HG03139 (cell line): ENCODE results near the gene PUSL1.
"Not testable (repeated sequence)": the region's sequence is repeated elsewhere in the genome, so short reads cannot be mapped to it uniquely, and the experiment has no call there.

ENCODE experiments used
- ATAC-seq: cut with Tn5 transposase; IDR thresholded peaks from one replicate; pipeline ENCODE4 v1.9.1; 2021; ENCODE audit not compliant: unreplicated experiment

Gene PUSL1

DNA sequence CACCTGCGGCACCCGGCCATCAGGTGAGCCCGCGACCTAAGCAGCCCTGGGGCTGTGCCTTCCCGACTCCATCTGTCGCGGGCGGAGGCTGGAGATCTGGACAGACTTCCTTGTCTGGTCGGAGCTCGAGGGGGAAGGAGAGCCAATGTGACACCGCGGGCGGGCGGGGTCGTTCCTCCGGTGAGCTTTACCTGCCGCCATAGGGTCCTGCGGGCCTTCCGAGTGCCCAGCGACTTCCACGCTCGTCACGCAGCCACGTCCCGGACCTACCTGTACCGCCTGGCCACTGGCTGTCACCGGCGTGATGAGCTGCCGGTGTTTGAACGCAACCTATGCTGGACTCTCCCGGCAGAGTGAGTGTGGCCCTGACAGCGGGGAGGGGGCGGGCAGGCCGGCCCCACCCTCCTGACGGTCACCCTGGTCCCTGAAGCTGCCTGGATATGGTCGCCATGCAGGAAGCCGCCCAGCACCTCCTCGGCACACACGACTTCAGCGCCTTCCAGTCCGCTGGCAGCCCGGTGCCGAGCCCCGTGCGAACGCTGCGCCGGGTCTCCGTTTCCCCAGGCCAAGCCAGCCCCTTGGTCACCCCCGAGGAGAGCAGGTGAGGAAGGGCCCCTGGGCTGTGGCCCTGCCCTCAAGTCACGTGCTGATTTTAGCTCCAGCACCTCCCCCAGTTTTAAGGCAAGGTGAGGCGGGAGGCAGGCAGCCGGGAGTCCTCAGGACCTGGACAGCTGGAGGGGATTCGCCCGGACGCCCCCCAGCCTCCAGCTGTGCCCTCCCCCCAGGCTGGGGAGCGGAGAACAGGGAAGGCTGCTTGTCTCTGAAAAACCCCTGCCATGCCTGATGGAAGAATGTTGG lies 1.1 kb downstream of the PUSL1 start:
- no peak for ATAC-seq

DNA sequence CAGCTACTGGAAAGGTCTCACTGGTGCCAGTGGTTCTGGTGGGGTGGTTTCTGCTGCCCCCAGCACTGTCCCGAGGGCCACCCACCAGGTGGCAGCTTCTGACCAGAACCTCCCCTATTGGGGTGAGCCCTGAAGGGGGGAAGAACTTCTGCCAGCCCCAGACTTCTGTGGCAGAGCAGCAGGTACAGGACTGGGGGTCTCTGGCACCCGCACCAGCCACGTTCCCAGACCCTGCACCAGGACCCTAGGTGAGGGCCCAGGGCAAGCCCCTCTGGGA lies 1.6 kb downstream of the PUSL1 start:
- ATAC-seq: no peak

DNA sequence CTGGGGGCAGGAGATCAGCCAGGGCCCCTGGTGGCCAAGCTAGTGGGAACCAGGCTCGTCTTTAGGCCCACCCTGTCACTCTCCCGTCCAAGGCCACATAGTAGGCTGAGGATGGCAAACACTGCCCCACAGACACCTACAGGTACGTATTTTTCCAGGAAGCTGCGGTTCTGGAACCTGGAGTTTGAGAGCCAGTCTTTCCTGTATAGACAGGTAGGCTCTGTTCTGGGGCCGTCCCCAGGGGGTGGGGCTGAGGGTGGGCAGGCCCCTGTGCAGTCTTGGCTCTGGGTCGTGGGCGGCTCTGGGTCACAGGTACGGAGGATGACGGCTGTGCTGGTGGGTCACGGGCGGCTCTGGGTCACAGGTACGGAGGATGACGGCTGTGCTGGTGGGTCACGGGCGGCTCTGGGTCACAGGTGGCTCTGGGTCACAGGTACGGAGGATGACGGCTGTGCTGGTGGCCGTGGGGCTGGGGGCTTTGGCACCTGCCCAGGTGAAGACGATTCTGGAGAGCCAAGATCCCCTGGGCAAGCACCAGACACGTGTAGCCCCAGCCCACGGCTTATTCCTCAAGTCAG lies 2.2 kb downstream of the PUSL1 start:
- no peak for ATAC-seq

DNA sequence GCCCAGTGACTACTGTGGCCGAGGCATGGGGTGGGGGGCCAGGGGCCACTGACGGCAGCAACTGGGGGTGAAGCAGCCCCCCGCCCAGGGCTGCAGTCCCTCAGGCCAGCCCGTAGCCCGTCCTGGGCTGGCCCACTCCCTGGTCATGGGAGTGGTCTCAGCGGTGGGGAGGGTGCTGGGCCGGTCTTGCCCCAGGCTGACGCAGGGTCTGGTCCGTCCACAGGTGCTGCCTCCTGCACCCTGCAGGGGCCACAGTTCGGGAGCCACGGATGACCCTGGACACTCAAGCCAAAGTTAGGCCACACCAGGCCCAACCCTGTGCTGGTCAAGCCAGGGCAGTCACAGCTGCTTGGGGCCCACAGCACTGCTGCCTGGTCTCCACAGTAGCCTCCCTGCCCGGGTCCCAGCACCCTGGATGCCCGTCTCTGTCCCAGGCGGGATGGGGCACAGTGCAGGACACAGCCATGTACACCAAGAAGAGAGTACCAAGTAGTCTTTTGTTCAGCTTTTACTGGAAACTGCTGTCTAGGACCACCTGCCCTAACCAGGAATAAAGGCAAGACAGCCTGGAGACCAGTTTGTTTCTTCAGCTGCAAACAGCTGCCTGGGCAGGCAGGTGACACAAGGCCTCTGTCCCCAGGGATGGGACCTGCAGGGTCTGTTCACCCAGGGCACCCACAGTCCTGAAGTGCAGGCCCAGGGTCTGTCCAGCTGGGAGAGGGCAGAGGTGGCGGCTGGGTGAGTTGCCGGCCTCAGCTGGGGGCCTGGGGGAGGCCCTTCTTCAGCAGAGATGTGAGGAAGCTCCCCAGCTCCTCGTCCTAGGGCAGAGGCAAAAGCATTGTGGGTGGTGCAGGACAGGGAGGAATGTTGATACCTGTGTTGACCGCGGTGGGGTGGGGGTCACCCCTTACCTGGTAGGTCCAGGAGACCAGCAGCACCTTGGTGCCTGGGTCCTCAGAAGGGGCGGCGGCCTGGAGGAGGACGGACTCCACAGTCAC lies 3.0 kb downstream of the PUSL1 start:
- no peak for ATAC-seq

DNA sequence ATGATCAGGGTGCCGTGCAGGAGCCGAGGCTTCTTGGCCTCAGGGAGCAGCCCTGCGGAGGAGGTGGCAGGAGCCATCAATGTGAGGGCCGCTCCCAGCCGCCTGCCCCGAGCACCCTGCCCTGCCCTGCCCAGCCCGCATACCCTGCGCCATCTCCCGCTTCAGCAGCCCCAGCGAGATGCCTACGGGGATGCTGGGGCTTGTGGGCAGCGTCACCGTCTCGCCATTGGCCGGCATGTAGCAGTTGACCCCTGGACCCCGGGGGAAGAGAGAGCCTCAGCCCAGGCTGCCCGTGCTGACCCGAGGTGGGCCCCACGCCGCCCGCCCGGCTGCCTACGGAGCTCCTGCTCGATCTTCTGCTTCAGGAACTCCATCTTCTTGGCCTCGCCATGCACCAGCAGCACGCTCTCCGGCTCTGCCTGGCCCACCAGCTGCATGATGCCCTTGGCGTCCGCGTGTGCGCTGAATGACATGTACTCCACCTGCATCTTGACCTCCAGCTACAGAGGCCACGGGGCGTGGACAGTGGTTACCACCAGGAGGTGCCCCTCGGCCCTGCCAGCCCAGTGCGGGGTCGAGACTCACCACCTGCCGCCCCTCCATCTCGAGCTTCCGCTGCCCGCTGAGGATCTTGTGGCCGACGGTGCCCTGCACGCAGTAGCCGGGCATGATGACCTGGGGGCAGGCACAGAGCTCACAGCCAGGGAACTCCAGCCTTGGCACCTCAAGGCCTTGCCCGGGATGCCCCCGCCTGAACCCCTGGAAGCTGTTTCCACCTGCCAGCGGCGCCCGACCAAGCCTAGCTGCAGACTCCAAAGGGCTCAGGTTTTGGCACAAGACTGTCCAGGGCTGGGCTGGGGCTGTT lies 4.3 kb downstream of the PUSL1 start:
- ATAC-seq: no peak

DNA sequence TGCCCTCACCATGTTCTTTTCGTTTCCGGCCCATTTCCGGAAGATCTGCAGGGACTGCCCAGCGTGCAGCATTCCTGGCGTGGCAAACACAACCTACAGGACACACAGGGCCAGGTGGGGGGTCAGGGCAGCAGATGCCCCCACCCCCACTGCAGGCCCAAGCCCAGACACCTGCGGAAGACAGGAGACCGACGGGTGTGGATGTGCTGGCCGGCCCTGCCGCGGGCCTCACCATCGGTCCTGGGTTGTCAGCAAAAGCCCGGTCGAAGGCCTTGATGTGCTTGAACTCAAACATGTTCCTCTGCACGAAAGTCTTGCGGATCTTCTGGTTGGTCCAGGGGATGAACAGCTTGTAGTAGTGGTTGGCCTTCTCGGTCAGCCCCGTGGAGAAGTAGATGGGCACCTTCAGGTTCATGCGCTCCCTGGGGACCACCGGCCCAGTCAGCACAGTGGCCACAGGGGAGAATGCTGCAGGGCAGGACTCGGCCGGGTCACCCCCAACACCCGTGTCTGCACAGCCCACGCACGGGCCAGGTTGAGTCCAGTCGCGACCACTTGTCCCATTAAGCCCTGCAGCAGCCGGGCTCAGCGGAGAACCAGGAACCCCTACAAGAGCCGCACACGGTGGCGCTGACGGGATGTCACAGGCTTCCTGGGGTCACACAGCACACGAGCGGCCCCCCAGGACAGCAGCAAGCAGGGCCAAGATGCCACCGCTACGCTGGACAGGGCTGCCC lies 5.3 kb downstream of the PUSL1 start:
- no peak for ATAC-seq

DNA sequence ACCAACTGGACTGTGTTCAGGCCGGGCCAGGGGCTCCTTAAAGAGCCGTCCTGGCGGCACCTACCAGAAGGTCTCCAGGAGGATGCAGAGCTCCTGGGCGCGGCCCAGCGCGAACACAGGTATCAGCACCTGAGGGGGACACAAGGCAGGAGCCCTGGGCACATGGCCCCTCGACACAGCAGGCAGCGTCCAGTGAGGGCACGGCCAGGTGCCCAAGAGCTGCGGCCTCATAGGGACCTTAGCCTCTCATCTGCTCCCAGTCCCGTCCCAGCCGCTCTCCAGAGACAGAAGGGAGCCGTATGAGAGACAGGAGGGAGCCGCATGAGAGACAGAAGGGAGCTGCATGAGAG lies 5.8 kb downstream of the PUSL1 start:
- ATAC-seq: no peak

DNA sequence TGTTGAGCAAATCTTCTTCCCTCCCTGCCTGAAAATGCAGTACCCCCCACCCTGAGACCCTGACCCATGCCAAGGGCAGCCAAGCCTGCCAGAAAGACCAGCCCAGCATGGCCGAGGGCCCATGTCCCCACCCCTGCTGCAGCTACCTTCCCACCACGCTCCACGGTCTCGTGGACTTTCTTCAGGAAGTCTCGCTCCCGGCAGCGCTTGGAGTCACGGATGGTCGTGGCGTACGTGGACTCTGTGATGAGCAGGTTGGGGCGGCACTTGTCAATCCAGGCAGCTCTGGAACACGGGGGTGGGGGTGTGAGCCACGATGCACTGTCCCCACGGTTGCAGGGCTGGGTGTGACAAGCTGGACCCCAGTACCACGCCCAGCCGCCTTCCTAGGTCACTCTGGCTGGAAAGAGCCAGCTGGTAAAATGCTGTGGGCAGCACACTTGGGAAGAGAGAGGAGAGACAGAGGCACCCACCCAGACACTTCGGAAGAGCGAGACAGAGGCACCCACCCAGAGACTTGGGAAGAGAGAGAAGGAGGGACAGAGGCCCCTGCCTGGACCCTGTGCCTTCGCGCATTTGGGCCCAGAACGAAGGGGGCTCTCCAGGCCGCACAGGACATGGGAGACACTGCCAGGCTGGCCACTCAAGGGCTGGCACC lies 6.4 kb downstream of the PUSL1 start:
- no peak for ATAC-seq

DNA sequence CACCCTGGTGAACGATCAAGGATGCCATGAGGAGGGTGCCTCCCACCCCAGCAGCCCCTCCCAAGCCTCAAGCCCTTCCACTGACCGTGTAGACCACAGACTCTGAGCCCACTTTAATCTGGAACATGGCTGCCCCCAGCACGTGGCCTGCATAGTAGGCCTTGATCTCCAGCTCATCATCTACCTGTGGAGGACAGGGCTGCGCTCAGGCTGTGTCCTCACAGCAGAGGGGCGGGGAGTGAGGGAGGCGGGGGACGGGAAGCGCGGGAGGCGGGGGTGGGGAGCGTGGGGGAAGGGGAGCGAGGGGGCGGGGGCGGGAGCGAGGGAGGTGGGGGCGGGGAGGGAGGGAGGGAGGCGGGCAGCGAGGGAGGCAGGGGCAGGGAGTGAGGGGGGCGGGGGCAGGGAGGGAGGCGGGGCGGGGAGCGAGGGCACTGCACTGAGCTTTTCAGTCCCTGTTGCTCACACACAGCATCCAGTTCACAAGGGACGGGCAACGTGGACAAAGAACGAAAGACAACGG lies 7.1 kb downstream of the PUSL1 start:
- ATAC-seq: no peak

DNA sequence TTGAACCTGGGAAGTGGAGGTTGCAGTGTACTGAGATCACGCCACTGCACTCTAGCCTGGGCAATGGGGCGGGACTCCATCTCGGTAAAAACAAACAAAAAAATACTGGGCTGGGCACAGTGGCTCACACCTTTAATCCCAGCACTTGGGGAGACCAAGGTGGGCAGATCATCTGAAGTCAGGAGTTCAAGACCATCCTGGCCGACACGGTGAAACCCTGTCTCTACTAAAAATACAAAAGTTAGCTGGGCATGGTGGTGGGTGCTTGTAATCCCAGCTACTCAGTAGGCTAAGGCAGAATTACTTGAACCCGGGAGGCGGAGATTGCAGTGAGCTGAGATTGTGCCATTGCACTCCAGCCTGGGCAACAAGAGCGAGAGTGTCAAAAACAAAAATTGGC lies 7.8 kb downstream of the PUSL1 start:
- ATAC-seq: not testable (repeated sequence)

DNA sequence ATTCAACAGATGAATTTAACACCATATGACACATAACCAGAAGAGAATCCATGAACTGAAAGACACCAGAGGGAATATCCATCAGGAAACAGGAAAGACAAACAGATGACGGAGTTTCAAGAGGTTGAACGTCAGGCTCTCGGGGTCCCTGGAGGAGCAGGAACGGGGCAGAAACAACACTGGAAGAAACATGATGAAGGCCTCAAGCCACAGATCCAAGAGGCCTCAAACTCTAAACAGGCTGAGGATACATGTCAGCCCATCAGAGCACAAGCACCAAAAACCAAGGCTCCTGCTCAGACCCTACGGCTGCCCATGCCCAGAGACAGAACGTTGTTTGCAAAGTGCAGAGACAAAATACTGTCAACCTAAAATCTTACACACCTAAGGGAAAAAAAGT lies 9.0 kb downstream of the PUSL1 start:
- ATAC-seq: no peak

DNA sequence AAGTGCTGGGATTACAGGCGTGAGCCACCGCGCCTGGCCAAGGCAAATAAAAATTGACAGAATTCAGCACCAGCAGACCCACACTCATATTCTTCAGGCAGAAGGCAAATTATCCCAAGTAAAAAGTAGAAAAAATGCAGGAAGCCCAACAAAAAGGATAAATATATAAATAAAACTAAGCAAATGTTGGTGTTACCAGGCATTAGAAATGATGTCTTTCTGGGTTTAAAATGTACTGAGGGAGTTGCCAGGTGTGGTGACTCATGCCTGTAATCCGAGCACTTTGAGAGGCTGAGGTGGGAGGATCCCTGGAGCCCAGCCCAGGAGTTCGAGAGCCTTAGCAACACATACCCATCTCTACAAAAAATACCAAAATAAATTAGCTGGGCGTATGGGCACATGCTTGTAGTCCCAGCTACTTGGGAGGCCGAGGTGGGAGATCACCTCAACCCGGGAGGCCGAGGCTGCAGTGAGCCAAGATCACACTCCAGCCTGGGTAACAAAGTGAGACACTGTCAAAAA lies 9.8 kb downstream of the PUSL1 start:
- no peak for ATAC-seq

DNA sequence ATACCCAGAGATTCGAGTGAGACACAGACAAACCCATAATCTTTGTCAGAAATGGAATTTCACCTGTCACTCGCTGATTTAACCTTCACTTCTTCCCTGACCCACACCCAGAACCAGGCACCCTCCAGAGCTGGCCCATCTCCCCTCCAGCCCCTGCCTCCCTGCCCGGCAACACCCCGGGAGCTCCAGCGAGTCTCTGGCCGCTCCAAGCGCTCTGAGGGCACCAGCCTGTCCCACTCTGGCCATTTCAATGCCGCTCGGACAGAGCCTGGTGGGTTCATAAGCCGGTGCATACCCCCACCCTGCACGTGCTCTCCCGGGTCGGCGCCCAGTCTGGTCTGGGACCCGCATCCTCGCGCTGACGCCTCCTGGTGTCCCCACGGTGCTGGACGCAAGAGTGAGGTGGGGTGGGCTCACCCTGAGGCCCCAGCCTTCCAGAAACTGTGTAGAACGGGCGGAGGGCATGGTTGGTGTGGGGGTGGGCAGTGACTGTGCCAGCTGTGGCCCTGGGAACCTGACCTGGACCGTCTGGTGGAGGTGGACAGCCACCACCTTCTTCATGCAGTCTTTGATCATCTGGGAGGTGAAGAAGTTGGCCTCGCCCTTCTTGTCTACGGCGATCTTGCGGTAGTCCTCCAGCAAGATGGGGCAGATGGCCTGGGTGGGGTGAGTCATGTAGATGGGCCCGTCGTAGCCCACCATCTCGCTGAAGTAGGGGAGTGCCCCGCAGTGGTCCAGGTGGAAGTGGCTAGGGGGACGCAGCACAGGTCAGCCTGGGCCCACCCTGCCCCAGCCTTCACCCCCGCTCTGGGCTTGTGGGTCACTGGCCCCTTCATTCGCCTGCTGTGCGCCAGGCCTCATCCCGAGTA lies 10.6 kb downstream of the PUSL1 start:
- ATAC-seq: no peak

DNA sequence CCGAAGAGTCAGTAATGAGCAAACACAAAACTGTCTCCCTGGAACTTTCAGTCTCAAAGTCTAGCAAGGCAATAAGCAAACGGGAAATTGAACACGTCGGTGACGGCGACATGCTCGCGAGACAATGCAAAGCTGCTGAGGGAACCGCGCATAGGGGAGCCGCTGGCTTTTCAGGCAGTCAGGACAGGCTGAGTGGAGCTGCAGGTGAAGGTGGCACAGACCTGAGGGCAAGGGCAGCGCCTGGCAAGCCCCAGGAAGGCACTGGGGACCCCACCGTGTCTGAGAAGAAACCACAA lies 11.2 kb downstream of the PUSL1 start:
- no peak for ATAC-seq

DNA sequence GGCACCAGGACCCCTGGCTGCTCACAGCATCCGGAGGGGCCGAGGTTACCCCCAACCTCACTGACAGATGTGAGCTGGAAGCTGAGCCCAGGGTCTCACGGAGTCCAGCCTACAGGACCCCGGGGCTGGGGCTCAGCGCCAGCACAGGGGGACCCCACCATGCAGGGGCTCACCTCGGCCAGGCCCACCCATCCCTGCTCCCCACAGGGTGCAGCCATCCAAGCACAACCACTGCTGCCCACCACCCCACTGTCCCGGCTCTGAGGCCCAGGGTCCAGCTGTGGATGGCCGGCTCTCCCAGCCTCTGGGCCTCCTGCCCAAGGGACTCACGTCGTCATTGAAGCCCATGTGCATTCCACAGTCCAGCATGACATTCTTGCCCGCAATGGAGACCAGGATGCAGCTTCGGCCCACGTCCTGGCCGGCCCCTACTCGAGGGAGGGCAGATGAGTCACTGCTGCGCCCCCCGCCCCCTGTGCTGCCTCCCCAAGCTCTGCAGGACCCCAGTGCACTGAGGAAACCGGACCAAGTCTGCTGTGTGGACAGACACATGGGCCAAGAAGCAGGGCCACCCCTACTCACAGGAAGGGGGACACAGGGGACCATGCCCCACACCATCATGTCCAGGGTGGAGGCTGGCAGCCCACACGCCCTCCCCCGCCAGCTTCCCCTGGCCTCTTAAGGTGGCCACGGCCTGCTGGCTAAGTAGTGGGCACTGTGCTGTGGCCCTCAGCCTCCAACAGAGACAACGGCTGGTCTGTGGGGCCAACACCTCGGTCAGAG lies 12.5 kb downstream of the PUSL1 start:
- no peak for ATAC-seq

DNA sequence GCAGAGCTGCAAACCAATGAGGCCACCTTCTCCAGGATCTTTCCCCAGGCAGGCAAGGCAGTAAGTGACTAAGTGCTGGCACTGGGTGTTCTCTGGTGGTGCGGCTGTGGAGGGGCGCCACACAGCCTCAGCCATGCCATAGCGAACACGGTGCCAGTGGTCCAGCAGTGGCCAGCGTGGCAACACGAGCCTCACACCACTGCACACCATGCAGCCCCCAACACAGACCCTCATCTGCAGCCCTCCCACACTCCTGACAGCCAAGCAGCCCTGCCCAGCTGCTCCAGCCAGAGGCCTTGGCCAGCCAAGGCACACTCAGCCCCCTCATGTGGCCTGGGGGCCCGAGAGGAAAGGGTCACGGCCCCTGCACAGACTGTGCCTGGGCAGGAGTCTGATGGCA lies 13.1 kb downstream of the PUSL1 start:
- no peak for ATAC-seq

DNA sequence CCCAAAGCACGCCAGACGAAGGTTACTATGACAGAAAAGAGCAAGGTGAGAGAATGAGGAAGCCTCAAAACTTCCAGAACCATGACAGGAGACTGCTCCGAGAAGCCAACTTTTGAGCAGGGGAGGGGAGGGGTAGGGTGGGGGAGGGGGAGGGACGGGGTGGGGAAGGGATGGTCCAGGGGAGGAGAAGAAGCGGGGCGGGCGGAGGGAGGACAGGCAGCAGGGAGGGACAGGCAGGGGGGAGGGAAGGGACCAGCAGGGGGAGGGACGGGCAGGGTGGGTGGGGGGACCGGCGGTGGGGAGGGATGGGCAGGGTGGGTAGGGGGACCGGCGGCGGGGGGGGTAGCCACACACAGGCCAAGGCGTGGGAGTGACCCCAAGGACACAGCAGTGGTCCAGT lies 14.0 kb downstream of the PUSL1 start:
- no peak for ATAC-seq

DNA sequence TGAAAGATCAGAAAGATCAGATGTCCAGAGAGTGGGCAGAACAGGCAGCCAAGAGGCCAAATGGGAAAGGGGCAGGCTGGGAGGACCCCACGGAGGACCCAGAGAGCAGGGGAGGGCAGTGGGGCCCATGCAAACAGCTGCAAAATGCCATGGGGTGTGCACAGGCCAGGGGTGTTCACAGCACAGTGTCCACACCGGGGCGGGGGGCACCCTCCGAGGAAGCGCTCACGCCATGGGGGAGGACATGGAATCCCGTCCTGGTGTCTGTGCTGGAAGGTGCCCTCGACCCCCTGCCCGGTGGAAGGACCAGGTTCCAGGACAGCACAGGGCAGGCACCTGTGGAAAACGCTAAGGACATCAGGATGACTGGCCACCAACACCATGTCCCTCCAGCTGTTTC lies 14.6 kb downstream of the PUSL1 start:
- ATAC-seq: no peak
